Smooth muscle cell (in vitro differentiated cells): ENCODE results near the gene SMIM44. TPM values are rescaled to one million over a fixed set of nuclear protein-coding genes. Genes with fewer than 3 reads are reported as not detected.
"Not testable (repeated sequence)": the region's sequence is repeated elsewhere in the genome, so short reads cannot be mapped to it uniquely, and the experiment has no call there.

Experiments
- DNase-seq: peaks from one replicate; lab custom pipeline; 2025; ENCODE audit not compliant: unreplicated experiment; lab: John Stamatoyannopoulos, UW
- H2AFZ ChIP-seq: fragments of 200-600 bp; sonication (generic); 2 replicates; pipeline ENCODE4 v1.6.0; 2016; ENCODE audit warnings: antibody characterized with exemption, low read depth, mild to moderate bottlenecking
- H3F3A ChIP-seq: fragments of 200-600 bp; sonication (generic); 2 replicates; pipeline ENCODE4 v1.6.0; 2017; ENCODE audit warnings: antibody characterized with exemption, low read depth
- H3K27ac ChIP-seq: fragments of 200-600 bp; sonication (generic); 2 replicates; pipeline ENCODE4 v1.5.1; 2016; ENCODE audit warnings: low read depth, mild to moderate bottlenecking
- H3K27me3 ChIP-seq: fragments of 200-600 bp; sonication (generic); 2 replicates; pipeline ENCODE4 v1.6.1; 2016; ENCODE audit warnings: low read depth, mild to moderate bottlenecking
- H3K36me3 ChIP-seq: fragments of 200-600 bp; sonication (generic); 2 replicates; pipeline ENCODE4 v1.5.1; 2016; ENCODE audit warnings: low read depth
- H3K4me1 ChIP-seq: fragments of 200-600 bp; sonication (generic); 2 replicates; pipeline ENCODE4 v1.5.1; 2016; ENCODE audit warnings: low read depth
- H3K4me2 ChIP-seq: fragments of 200-600 bp; sonication (generic); 2 replicates; pipeline ENCODE4 v1.6.0; 2016; ENCODE audit warnings: mild to moderate bottlenecking
- H3K4me3 ChIP-seq: fragments of 200-600 bp; sonication (generic); 2 replicates; pipeline ENCODE4 v1.5.1; 2016; ENCODE audit warnings: mild to moderate bottlenecking
- H3K79me2 ChIP-seq: fragments of 200-600 bp; sonication (generic); 2 replicates; pipeline ENCODE4 v1.6.0; 2016; ENCODE audit warnings: low read depth, mild to moderate bottlenecking
- H3K9ac ChIP-seq: fragments of 200-600 bp; sonication (generic); 2 replicates; pipeline ENCODE4 v1.6.0; 2016; ENCODE audit warnings: low read depth
- H3K9me3 ChIP-seq: fragments of 200-600 bp; sonication (generic); replicated peaks from 2 replicates; pipeline ENCODE4 v1.5.1; 2016; ENCODE audit warnings: low read depth
- H4K20me1 ChIP-seq: fragments of 200-600 bp; sonication (generic); 2 replicates; pipeline ENCODE4 v1.6.0; 2016; ENCODE audit warnings: low read depth
- CTCF ChIP-seq: fragments of 200-600 bp; sonication (generic); IDR thresholded peaks from 2 replicates; pipeline ENCODE4 v1.5.1; 2017; ENCODE audit warnings: borderline replicate concordance, mild to moderate bottlenecking, antibody characterized with exemption; ENCODE audit not compliant: insufficient read depth, poor library complexity, severe bottlenecking
- WGBS: methylation state at CpG from one replicate; pipeline ENCODE4 v1.1.7; 2016; ENCODE audit warnings: low lambda C conversion rate; 5-methylcytosine and 5-hydroxymethylcytosine counted together
- polyA plus RNA-seq: library from polyadenylated mRNA; unstranded; fragments of >200 nt; fragmentation: Nextera tagmentation; extraction: Ambion mirVana; gene quantifications from 2 replicates; pipeline ENCODE4 v1.2.1, GENCODE V29; 2016
- total RNA-seq: library from RNA; depleted of rRNA; stranded (reverse); fragments of >200 nt; gene quantifications from 2 replicates; pipeline ENCODE4 v1.2.3, GENCODE V29; 2014

SMIM44 gene
- total and polyA plus RNA-seq, 2 experiments from 2014 or later, result not detected

DNA sequence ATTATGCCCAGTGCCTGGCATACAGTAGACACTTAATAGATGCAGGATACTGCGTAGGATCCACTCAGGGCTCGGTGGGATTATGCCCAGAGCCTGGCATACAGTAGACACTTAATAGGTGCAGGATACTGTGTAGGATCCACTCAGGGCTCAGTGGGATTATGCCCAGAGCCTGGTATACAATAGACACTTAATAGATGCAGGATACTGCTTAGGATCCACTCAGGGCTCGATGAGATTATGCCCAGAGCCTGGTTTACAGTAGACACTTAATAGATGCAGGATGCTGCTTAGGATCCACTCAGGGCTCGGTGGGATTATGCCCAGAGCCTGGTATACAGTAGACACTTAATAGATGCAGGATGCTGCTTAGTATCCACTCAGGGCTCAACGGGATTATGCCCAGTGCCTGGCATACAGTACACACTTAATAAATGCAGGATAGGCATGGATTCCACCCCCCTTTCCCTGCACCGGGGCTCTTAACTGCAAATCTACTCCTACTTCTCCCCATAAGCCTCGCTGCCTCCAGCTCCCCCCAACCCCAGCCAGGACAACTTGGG, 27.8 kb downstream of the SMIM44 start:
- Histone ChIP-seq H4K20me1 (no peaks in the 10 kb centered on the region), H3K4me1 (peaks cover 10% of the 10 kb centered on the region), H2AFZ (no peak overlapping the region), H3K79me2 (no peaks in the 10 kb centered on the region), H3K4me2 (no peak overlapping the region), H3K27ac (no peak overlapping the region), H3K9ac (no peak overlapping the region), H3K9me3 (no peaks in the 10 kb centered on the region), H3K27me3 (no peaks in the 10 kb centered on the region), H3K36me3 (no peaks in the 10 kb centered on the region), H3K4me3 (no peak overlapping the region), H3F3A (peaks cover 5% of the 10 kb centered on the region)
- no peak for TF ChIP-seq CTCF
- no peak for DNase-seq
- 95% methylated on average over 7 of the region's 7 CpGs for WGBS

DNA sequence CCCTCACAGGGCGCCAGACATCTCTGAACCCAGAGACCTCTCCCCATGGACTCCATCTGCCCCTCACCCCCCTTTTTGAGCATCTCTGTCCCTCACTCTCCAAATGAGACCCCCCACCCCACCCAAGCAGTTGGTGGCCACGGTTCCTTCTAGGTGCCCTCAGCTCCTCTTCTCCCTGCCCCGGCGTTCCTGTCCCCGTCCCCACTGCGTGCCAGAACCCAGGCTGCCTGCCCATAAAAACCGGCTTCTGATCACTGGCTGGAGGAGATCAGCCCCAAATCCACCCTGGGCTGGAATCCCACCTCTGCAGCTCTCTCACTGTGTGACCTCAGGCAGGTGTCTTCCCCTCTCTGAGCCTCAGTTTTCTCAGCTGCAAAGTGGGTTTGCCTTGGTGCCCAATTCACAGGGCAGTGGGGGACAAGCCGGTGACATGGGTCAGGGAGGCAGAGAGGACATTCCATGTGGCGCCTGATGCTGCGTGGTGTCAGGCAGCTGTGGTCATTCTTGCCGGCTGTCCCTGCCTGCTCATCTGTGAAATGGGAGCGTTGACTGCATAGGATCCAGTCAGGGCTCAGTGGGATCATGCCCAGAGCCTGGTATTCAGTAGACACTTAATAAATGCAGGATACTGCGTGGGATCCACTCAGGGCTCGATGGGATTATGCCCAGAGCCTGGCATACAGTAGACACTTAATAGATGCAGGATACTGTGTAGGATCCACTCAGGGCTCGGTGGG, 28.4 kb downstream of the SMIM44 start:
- no peaks in the 10 kb centered on the region for H3K36me3 ChIP-seq

DNA sequence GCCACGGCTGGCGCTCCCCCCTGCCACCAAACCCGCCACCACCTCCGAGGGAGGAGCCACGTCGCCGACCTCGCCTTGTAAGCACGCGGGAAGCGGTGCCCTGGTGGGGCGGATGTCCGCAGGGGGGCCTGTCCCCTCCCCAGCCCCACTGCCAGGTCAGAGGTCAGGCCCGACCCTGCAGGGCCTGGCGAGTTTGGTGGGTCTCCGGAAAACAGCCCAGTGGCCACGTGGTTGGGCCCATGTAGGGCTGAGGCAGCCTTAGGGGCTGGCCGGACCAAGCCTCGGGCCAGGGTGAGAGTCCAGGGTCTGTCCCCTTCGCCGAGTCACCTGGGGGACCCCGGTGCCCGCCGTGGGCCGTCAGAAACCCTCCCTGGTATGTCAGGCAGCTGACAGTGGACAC, 29.4 kb downstream of the SMIM44 start:
- no peak overlapping the region for H2AFZ ChIP-seq
- H4K20me1 ChIP-seq, result no peaks in the 10 kb centered on the region
- no peak for DNase-seq
- no peak overlapping the region for H3K9ac ChIP-seq
- no peak overlapping the region for H3K4me2 ChIP-seq
- no peaks in the 10 kb centered on the region for H3K36me3 ChIP-seq
- no peaks in the 10 kb centered on the region for H3K9me3 ChIP-seq
- H3K79me2 ChIP-seq, result no peaks in the 10 kb centered on the region
- TF ChIP-seq CTCF, result no peak
- WGBS, result 94% methylated on average over 23 of the region's 25 CpGs
- H3K4me1 ChIP-seq, result peaks cover 10% of the 10 kb centered on the region
- no peak overlapping the region for H3K27ac ChIP-seq
- no peak overlapping the region for H3K4me3 ChIP-seq
- H3K27me3 ChIP-seq, result no peaks in the 10 kb centered on the region
- peaks cover 5% of the 10 kb centered on the region for H3F3A ChIP-seq

More for the DNA sequence above, 28.4 kb downstream of the SMIM44 start:
- Histone ChIP-seq H3K27ac (no peak overlapping the region), H3K9ac (no peak overlapping the region), H4K20me1 (no peaks in the 10 kb centered on the region), H2AFZ (no peak overlapping the region), H3F3A (peaks cover 5% of the 10 kb centered on the region), H3K9me3 (no peaks in the 10 kb centered on the region), H3K4me3 (no peak overlapping the region), H3K27me3 (no peaks in the 10 kb centered on the region), H3K4me1 (peaks cover 10% of the 10 kb centered on the region), H3K4me2 (no peak overlapping the region), H3K79me2 (no peaks in the 10 kb centered on the region)
- 93% methylated on average over 14 of the region's 15 CpGs for WGBS
- no peak for TF ChIP-seq CTCF
- no peak for DNase-seq

DNA sequence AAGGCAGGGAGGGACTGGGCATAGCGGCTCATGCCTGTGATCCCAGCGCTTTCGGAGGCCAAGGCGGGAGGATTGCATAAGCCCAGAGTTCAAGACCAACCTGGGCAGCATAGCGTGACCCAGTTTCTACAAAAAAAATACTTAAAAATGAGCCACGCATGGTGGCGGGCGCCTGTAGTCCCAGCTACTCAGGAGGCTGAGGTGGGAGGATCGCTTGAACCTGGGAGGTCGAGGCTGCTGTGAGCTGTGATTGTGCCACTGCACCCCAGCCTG, 30.4 kb downstream of the SMIM44 start:
- not testable (repeated sequence) for H3F3A ChIP-seq, H3K27me3 ChIP-seq, H4K20me1 ChIP-seq, H3K4me1 ChIP-seq, H3K4me3 ChIP-seq, H3K9me3 ChIP-seq, H3K27ac ChIP-seq, H3K36me3 ChIP-seq, H3K4me2 ChIP-seq, DNase-seq, H3K79me2 ChIP-seq, H3K9ac ChIP-seq, H2AFZ ChIP-seq
- WGBS, result 97% methylated on average over 10 of the region's 10 CpGs
